GM12873 (cell line): ENCODE results near the gene FMNL2.

ENCODE experiments used
- CTCF ChIP-seq: IDR thresholded peaks from 2 replicates; pipeline ENCODE4 v1.5.1; 2012; ENCODE audit warnings: low read depth, mild to moderate bottlenecking, moderate library complexity, low read length, control low read depth; ENCODE audit not compliant: insufficient read depth; ENCODE audit errors: missing control alignments

Gene FMNL2

GRCh38 chr2:152342259-152343046 is 7.5 kb downstream of the FMNL2 start:
- TF ChIP-seq CTCF = no peak

GRCh38 chr2:152343426-152343825 is 8.5 kb downstream of the FMNL2 start:
- TF ChIP-seq CTCF = no peak

GRCh38 chr2:152344579-152345195 is 9.7 kb downstream of the FMNL2 start:
- TF ChIP-seq CTCF = no peak

- no peak for TF ChIP-seq CTCF
These were observed 12.1 kb downstream of the FMNL2 start for GRCh38 chr2:152347076-152347475.

- TF ChIP-seq CTCF = no peak
These were observed 13.4 kb downstream of the FMNL2 start for GRCh38 chr2:152348388-152348787.

GRCh38 chr2:152349416-152349815 is 14.4 kb downstream of the FMNL2 start:
- no peak for TF ChIP-seq CTCF

GRCh38 chr2:152350155-152350679 is 15.2 kb downstream of the FMNL2 start:
- no peak for TF ChIP-seq CTCF
